DMS153 treated with DMSO at 0.1 percent for 48 hours (cell line): ENCODE results near the gene PCID2.
A peak's percentile ranks its signal among the peaks of the same experiment; 100 is the strongest.
"Not testable (repeated sequence)": the region's sequence is repeated elsewhere in the genome, so short reads cannot be mapped to it uniquely, and the experiment has no call there.

Source experiments
- DNase-seq: peaks from one replicate; lab custom pipeline; 2025; ENCODE audit not compliant: unreplicated experiment; lab: John Stamatoyannopoulos, UW

PCID2 gene

DNA sequence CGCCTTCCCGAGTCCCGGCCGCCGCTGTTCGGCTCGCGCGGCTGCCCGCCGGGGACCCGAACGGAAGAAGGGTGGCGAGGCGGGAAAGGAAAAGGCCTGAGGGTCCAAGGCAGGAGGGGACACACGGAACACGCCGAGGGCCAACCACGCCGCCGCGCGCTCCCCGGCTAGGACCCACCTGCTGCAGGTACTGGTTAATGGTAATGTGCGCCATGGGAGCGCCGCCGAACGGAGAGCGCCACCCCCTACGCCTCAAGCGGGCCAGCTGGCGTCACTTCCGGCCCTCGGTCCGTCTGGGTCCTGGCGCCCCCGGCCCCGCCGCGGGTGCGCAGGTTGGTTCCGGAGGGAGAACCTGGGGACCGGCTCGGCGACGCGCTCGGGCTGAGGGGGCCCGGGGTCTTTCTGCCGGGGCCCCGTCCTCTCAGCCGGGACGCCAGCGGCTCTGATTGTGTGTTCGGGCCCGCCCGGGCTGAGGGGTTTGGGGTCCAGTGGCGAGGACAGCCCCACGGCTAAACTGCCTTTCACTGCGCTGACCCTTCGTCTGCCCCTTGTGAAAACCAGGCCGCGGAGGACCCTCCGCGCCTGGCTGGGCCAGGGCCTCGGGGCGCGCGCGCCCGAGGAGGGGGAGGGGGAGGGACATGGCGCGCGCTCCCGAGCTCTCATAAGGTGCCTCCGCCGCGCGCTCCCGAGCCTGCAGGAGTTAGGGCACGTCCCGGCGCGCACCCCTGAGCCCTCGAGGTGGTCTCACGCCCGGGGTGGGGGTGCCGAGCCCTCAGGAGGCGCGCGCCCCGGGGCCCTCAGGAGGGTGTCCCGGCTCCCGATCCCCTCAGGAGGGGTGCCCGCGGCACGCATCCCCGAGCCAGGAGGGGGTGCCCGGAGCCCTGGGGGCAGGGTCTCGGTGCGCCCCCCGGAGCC, at the start of gene PCID2:
TSS of gene PCID2 (minus strand) at position 249 of the 915 bp plus-strand sequence. CDS start at position 214, 35 bp downstream.
- peak; percentile 76 for DNase-seq

DNA sequence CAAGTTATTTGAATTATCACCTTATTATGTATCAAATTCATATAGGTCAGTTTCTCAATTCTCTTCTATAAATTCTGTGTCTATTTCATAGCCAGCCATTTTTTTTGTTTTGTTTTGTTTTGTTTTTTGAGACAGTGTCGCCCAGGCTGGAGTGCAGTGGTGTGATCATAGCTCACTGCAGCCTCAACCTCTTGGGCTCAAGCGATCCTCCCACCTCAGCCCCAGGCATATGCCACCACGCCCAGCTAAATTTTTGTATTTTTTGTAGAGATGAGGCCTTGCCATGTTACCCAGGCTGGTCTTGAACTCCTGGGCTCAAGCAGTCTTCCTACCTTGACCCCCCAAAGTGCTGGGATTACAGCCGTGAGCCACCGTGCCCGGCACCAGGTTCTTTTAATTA, 49.4 kb upstream of the PCID2 start:
- not testable (repeated sequence) for DNase-seq

GRCh38 chr13:113252516-113253095, 44.1 kb upstream of the PCID2 start:
- no peak for DNase-seq

- DNase-seq = no peak
Measured at GRCh38 chr13:113245849-113246796, 37.7 kb upstream of the PCID2 start.

DNA sequence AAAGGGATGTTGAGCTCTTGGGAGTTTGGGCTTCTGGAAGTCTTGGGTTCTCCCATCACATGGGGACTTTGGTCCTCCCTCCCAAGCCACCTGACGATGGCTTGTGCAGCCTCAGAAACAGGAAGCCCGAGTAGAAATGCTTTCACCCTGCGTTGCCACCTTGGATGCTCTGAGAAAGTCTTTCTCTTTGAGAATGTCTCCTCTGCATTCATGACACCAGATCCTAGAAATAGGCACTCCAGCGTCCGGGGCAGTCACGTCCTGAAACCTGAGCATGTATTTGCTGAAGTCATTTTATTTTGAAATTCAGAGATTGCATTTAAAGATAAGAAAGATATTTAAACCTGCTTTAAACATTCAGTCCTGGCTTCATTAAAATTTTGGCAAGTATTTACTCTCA, 35.4 kb upstream of the PCID2 start:
- no peak for DNase-seq

GRCh38 chr13:113241623-113242022, 33.2 kb upstream of the PCID2 start:
- not testable (repeated sequence) for DNase-seq

DNA sequence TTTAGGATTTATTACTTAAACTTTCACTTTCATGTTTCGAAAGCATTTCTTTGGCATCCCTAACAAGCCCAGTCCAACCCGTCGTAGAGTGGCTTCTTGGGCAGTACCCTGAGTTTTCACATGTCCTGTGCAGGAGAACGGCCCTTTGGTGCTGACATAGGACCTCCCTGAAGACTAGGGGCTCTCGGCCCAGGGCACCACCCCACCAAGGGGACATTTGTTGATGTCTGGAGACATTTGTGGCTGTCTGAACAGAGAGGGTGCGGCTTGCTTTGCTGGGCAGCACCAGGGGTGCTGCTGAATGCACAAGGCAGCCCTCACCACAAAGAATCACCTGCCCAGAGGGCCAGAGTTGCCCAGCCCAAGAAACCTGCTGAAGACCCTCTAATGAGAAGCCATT, 31.5 kb upstream of the PCID2 start:
- DNase-seq = no peak

GRCh38 chr13:113239357-113239756, 30.9 kb upstream of the PCID2 start:
- no peak for DNase-seq

- DNase-seq = no peak
Measured at GRCh38 chr13:113238536-113238935, 30.1 kb upstream of the PCID2 start.

DNA sequence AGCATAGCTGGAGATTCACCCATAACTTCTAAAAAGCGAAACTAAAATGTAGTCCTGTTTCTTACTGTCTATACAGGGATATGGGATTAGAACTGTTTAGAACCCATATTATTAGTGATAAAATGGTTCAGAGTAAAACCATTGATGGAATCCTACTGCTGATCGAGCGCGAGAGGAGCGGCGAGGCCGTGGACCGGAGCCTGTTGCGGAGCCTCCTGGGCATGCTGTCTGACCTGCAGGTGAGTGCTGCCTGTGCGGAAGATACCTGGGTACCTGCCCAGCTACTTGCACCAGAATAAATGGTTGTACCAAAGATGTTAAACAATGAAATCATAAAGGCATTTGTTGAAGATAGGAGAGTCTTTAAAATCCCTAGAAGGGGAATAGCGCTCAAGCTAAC, 24.6 kb upstream of the PCID2 start:
- DNase-seq = no peak

- no peak for DNase-seq
Measured at GRCh38 chr13:113232208-113233003, 23.9 kb upstream of the PCID2 start.

GRCh38 chr13:113231306-113232207, 23.1 kb upstream of the PCID2 start:
- DNase-seq = no peak

- no peak for DNase-seq
Measured at GRCh38 chr13:113229791-113230190, 21.3 kb upstream of the PCID2 start.

- no peak for DNase-seq
Measured at GRCh38 chr13:113229161-113229560, 20.7 kb upstream of the PCID2 start.

DNA sequence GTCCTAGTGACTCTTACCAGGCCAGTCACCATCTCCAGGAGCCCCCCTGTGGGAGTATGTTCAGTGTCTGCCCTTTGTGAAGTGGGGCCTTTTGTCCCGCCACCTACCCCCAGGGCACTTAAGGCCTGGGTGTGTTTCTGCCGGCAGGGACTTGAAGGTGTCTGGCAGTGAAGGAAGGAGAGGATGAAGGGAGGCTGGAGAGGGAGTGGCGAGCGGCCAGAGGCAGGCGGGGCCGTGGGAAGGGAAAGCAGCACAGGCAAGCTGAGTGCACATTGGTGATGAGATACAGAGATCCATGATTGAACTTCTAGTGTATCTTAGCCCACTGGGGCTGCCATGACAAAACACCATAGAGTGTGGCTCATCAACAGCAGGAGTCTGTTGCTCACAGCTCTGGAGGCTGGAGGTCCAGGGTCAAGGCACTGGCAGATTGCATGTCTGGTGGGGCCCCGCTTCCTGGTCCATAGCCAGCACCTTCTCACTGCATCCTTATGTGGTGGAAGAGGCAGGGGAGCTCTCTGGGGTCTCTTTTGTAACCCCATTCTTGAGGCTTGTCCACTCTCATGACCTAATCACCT, 18.5 kb upstream of the PCID2 start:
- DNase-seq = no peak

DNA sequence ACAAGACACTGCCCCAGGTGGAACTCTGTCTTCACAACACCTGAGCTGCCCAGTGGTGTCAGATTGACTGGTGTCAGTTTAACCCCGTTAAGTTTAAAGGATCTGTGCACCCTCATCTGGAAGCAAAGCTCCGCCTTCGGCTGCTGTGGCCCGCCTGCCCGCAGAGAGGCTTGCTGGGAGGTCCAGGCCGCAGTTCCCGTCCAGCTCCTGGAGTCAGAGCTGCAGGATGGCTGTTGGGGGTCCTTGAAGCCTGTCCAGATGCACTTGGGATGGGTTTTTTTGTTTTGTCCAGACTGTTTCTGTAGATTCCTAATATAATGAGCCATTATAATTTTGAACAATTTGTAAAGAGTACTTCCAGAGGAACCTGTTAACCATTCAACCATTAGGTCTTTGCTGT, 17.0 kb upstream of the PCID2 start:
- no peak for DNase-seq

DNA sequence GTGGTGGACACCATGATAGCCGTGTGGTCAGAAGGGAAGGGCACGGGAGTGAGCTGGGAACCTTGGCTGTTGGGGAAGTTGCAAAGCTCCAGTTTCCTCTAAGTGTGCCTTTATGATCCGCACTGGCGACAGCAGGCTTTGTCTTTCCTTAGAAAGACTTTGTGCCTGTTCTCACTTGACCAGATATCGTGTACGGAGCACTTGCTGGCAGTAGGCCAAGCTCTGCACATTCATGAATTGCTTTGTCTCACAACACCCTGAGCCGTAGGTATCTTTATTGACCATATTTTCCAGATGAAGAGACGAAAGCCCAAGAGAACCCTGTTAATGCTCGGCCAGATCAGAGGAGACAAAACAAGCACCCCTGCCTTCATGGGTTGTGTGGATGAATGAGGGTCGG, 16.0 kb upstream of the PCID2 start:
- no peak for DNase-seq

- DNase-seq = no peak
Measured at GRCh38 chr13:113223070-113223469, 14.6 kb upstream of the PCID2 start.

DNA sequence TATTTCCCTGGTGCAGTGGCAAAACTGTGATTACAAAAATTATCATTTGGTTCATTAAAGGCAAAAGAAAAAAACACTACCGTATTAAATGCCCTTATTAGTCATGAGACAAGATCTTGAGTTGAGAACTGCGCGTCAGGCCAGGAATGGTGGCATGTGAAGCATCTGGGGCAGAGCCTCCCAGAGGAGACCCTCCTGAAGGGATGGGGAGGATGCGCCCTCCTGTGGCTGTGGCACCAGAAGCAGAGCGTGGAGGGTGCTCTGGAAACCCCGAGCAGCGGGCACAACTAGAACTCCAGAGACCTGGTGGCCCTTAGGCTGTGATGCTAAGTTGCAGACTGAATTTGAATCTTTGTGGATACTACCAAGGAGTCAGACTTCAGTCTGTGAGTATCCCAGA, 12.4 kb upstream of the PCID2 start:
- no peak for DNase-seq
